ENCODE measurements around the gene RMND1.
"Not testable (repeated sequence)": the region's sequence is repeated elsewhere in the genome, so short reads cannot be mapped to it uniquely, and the experiment has no call there.

Gene RMND1

GRCh38 chr6:151488226-151488625 is 36.3 kb upstream of the RMND1 start:
- Histone ChIP-seq H3K9me3 (replicated peaks; ENCODE audit: low read length) (no peaks in the 10 kb centered on the region), H3K4me3 (ENCODE audit: low read length) (no peak overlapping the region), H3K27me3 (ENCODE audit: control insufficient read depth, insufficient read depth, low read length) (no peaks in the 10 kb centered on the region), H3K9ac (ENCODE audit: low read depth, low read length) (no peak overlapping the region), H3K4me1 (ENCODE audit: control insufficient read depth, insufficient read depth, low read length) (peaks cover 1% of the 10 kb centered on the region), H3K4me2 (ENCODE audit: low read length) (no peak overlapping the region), H3K36me3 (ENCODE audit: insufficient read depth, low read length) (no peaks in the 10 kb centered on the region)

- Histone ChIP-seq H3K4me1 (ENCODE audit: control insufficient read depth, insufficient read depth, low read length) (peaks cover 4% of the 10 kb centered on the region), H3K4me2 (ENCODE audit: low read length) (no peak overlapping the region), H3K4me3 (ENCODE audit: low read length) (no peak overlapping the region), H3K36me3 (ENCODE audit: insufficient read depth, low read length) (no peaks in the 10 kb centered on the region), H3K27me3 (ENCODE audit: control insufficient read depth, insufficient read depth, low read length) (no peaks in the 10 kb centered on the region), H3K9me3 (replicated peaks; ENCODE audit: low read length) (no peaks in the 10 kb centered on the region), H3K9ac (ENCODE audit: low read depth, low read length) (no peak overlapping the region)
These were observed 32.1 kb upstream of the RMND1 start for GRCh38 chr6:151483994-151484393.

- Histone ChIP-seq H3K4me1 (ENCODE audit: control insufficient read depth, insufficient read depth, low read length) (peaks cover 4% of the 10 kb centered on the region), H3K4me3 (ENCODE audit: low read length) (no peak overlapping the region), H3K9ac (ENCODE audit: low read depth, low read length) (no peak overlapping the region), H3K27me3 (ENCODE audit: control insufficient read depth, insufficient read depth, low read length) (no peaks in the 10 kb centered on the region), H3K9me3 (replicated peaks; ENCODE audit: low read length) (no peaks in the 10 kb centered on the region), H3K36me3 (ENCODE audit: insufficient read depth, low read length) (no peaks in the 10 kb centered on the region), H3K4me2 (ENCODE audit: low read length) (peak overlapping the region; percentile 56)
These were observed 30.4 kb upstream of the RMND1 start for GRCh38 chr6:151482290-151482689.

- Histone ChIP-seq H3K9me3 (replicated peaks; ENCODE audit: low read length) (no peaks in the 10 kb centered on the region), H3K4me1 (ENCODE audit: control insufficient read depth, insufficient read depth, low read length) (peaks cover 4% of the 10 kb centered on the region), H3K4me3 (ENCODE audit: low read length) (no peak overlapping the region), H3K9ac (ENCODE audit: low read depth, low read length) (no peak overlapping the region), H3K36me3 (ENCODE audit: insufficient read depth, low read length) (no peaks in the 10 kb centered on the region), H3K4me2 (ENCODE audit: low read length) (no peak overlapping the region), H3K27me3 (ENCODE audit: control insufficient read depth, insufficient read depth, low read length) (no peaks in the 10 kb centered on the region)
These were observed 29.9 kb upstream of the RMND1 start for GRCh38 chr6:151481786-151482185.

GRCh38 chr6:151478670-151479069 is 26.7 kb upstream of the RMND1 start:
- no peak overlapping the region for H3K4me2 ChIP-seq (ENCODE audit: low read length)
- H3K4me3 ChIP-seq (ENCODE audit: low read length) = no peak overlapping the region
- no peaks in the 10 kb centered on the region for H3K27me3 ChIP-seq (ENCODE audit: control insufficient read depth, insufficient read depth, low read length)
- peaks cover 4% of the 10 kb centered on the region for H3K4me1 ChIP-seq (ENCODE audit: control insufficient read depth, insufficient read depth, low read length)
- no peaks in the 10 kb centered on the region for H3K36me3 ChIP-seq (ENCODE audit: insufficient read depth, low read length)
- no peak overlapping the region for H3K9ac ChIP-seq (ENCODE audit: low read depth, low read length)
- H3K9me3 ChIP-seq (replicated peaks; ENCODE audit: low read length) = no peaks in the 10 kb centered on the region

DNA sequence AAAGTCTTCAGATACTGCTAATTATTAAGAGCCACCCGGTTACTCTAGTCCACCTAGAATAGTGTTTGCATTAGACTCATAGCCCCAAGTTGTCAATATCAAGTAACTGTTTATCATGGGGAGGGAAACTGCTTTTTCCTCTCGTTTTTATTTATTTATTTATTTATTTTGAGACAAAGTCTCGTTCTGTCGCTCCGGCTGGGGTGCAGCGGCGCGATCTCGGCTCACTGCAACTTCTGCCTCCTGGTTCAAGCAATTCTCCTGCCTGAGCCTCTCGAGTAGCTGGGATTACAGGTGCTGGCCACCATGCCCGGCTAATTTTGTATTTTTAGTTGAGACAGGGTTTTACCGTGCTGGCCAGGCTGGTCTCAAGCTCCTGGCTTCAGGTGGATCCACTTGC is 25.8 kb upstream of the RMND1 start:
- Histone ChIP-seq H3K4me1 (ENCODE audit: control insufficient read depth, insufficient read depth, low read length) (peaks cover 4% of the 10 kb centered on the region), H3K36me3 (ENCODE audit: insufficient read depth, low read length) (no peaks in the 10 kb centered on the region), H3K27me3 (ENCODE audit: control insufficient read depth, insufficient read depth, low read length) (no peaks in the 10 kb centered on the region), H3K9me3 (replicated peaks; ENCODE audit: low read length) (no peaks in the 10 kb centered on the region), H3K9ac (ENCODE audit: low read depth, low read length) (no peak overlapping the region), H3K4me3 (ENCODE audit: low read length) (no peak overlapping the region), H3K4me2 (ENCODE audit: low read length) (no peak overlapping the region)

DNA sequence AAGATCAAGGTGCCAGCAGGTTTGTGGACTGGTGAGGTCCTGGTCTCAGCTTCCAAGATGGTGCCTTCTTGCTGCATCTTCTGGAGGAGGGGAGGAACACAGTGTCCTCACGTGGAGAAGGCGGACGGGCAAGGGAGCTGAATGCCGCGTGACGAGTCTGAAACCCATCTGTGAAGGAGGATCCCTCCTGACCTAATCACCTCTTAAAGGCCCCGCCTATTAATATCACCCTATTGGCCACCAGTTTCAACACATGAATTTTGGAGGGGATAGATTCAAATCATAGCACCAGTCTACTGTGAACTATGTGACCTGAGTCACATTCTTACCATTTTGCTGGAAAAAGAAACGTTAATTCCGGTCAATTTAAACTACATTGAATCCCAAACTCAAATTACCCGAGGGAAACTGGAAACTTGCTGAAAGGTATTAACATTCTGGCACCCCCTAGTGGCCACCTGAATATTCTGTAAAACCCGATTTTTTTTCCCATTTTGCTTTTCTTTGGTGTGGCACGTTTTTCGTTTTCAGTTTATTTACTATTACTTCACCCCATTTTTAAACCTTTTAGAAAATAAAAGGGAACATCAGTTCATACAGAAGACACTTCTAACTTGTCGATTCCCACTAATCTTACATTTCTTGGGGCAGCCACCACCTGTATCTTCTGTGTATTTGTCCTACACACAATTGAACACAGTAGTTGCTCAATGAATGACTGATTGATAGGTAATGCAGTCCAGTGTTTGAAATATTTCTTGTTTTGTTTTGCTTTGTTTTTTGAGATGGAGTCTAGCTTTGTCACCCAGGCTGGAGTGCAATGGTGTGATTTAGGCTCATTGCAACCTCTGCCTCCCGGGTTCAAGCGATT is 24.0 kb upstream of the RMND1 start:
- Histone ChIP-seq H3K4me2 (ENCODE audit: low read length) (peak overlapping the region; percentile 65), H3K9me3 (replicated peaks; ENCODE audit: low read length) (no peaks in the 10 kb centered on the region), H3K27me3 (ENCODE audit: control insufficient read depth, insufficient read depth, low read length) (no peaks in the 10 kb centered on the region), H3K4me3 (ENCODE audit: low read length) (no peak overlapping the region), H3K4me1 (ENCODE audit: control insufficient read depth, insufficient read depth, low read length) (no peaks in the 10 kb centered on the region), H3K9ac (ENCODE audit: low read depth, low read length) (no peak overlapping the region), H3K36me3 (ENCODE audit: insufficient read depth, low read length) (no peaks in the 10 kb centered on the region)

DNA sequence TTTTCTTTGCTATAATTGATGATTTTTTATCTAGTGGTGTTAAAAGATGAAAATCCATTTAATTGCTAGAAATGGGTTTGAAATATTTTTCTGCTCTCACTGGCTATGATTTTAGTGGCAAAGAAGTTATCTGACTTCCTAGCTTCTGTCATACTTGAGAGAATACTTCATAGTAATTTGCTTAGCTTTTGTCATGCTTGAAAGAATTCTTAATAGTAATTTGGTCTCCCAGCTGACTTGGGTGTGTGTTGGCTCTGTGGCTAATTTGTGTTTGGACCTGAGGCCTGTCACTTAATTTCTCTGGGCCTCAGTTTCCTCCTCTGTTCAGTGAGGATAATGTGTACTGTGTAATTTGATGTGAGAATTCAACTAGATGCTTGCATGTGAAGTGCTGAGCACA is 12.8 kb upstream of the RMND1 start:
- no peaks in the 10 kb centered on the region for H3K27me3 ChIP-seq (ENCODE audit: control insufficient read depth, insufficient read depth, low read length)
- no peak overlapping the region for H3K4me3 ChIP-seq (ENCODE audit: low read length)
- no peak overlapping the region for H3K4me2 ChIP-seq (ENCODE audit: low read length)
- H3K4me1 ChIP-seq (ENCODE audit: control insufficient read depth, insufficient read depth, low read length) = no peaks in the 10 kb centered on the region
- no peak overlapping the region for H3K9ac ChIP-seq (ENCODE audit: low read depth, low read length)
- no peaks in the 10 kb centered on the region for H3K9me3 ChIP-seq (replicated peaks; ENCODE audit: low read length)
- peaks cover 12% of the 10 kb centered on the region for H3K36me3 ChIP-seq (ENCODE audit: insufficient read depth, low read length)

GRCh38 chr6:151461673-151462072 is 9.7 kb upstream of the RMND1 start:
- Histone ChIP-seq H3K36me3 (ENCODE audit: insufficient read depth, low read length) (peaks cover 20% of the 10 kb centered on the region), H3K9ac (ENCODE audit: low read depth, low read length) (no peak overlapping the region)

DNA sequence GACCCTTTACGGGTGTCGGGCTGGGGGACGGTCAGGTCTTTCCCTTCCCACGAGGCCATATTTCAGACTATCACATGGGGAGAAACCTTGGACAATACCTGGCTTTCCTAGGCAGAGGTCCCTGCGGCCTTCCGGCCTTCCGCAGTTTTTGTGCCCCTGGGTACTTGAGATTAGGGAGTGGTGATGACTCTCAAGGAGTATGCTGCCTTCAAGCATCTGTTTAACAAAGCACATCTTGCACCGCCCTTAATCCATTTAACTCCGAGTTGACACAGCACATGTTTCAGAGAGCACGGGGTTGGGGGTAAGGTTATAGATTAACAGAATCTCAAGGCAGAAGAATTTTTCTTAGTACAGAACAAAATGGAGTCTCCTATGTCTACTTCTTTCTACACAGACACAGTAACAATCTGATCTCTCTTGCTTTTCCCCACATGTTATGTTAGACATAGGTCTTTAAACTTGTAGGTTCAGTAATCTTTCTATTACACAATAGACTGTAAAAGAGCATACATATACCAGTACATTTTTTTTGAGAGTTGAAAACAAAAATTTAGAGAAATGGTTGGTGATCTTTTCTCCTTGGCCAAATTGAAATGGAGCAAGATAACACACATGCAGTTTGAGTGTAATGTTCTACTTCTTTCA is 3.9 kb upstream of the RMND1 start:
- peaks cover 11% of the 10 kb centered on the region for H3K4me1 ChIP-seq (ENCODE audit: control insufficient read depth, insufficient read depth, low read length)
- not testable (repeated sequence) for H3K4me2 ChIP-seq (ENCODE audit: low read length); H3K27me3 ChIP-seq (ENCODE audit: control insufficient read depth, insufficient read depth, low read length); H3K9ac ChIP-seq (ENCODE audit: low read depth, low read length); H3K9me3 ChIP-seq (replicated peaks; ENCODE audit: low read length); H3K4me3 ChIP-seq (ENCODE audit: low read length)
- H3K36me3 ChIP-seq (ENCODE audit: insufficient read depth, low read length) = peaks cover 12% of the 10 kb centered on the region

More at GRCh38 chr6:151461673-151462072, 9.7 kb upstream of the RMND1 start:
- H3K4me1 ChIP-seq (ENCODE audit: control insufficient read depth, insufficient read depth, low read length) = no peaks in the 10 kb centered on the region
- H3K9me3 ChIP-seq (replicated peaks; ENCODE audit: low read length) = no peaks in the 10 kb centered on the region
- H3K4me3 ChIP-seq (ENCODE audit: low read length) = no peak overlapping the region
- H3K27me3 ChIP-seq (ENCODE audit: control insufficient read depth, insufficient read depth, low read length) = no peaks in the 10 kb centered on the region
- no peak overlapping the region for H3K4me2 ChIP-seq (ENCODE audit: low read length)

DNA sequence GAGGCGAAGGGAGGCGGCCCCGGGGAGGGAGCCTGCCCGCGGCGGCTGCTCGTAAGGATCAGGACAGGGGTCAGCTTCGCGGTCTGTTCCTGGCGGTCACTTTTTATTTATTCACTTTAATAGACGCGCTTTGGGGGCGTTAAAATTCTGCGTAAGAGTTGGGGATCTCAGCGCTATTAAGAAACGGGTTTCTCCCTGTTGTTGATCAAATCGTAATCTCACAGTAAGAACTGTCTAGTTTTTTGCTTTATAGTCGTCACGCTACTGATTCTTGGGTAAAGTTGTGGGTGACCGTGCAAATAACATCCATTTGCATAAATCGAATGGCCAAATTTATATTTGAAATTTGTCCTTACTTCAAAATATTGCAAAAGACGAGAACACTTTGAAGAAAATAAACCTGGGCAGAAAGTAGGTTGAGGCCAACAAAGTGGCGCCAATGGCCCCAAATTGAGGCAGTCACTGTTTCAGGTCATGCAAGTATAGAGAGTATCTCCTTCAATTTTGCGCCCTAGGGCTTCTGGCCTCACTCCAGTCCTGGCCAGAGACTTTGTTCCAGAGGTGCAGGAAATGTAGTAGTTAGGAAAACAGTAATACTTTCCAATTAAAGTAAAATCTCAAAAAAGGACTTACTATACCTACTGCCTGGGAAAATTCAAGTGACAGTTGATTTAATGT is 963 bp upstream of the RMND1 start:
- H3K9me3 ChIP-seq (replicated peaks; ENCODE audit: low read length) = no peaks in the 10 kb centered on the region
- H3K4me3 ChIP-seq (ENCODE audit: low read length) = peak overlapping the region; percentile 84
- H3K4me2 ChIP-seq (ENCODE audit: low read length) = peak overlapping the region; percentile 79
- H3K27me3 ChIP-seq (ENCODE audit: control insufficient read depth, insufficient read depth, low read length) = no peaks in the 10 kb centered on the region
- H3K9ac ChIP-seq (ENCODE audit: low read depth, low read length) = peak overlapping the region; percentile 94
- peaks cover 4% of the 10 kb centered on the region for H3K36me3 ChIP-seq (ENCODE audit: insufficient read depth, low read length)
- H3K4me1 ChIP-seq (ENCODE audit: control insufficient read depth, insufficient read depth, low read length) = peaks cover 11% of the 10 kb centered on the region
